Astrocyte (in vitro differentiated cells and primary cell): ENCODE data around the gene STYX. TPM values are rescaled to one million over a fixed set of nuclear protein-coding genes. Genes with fewer than 3 reads are reported as not detected.

Source experiments
- DNase-seq: peaks from one replicate; pipeline ENCODE4 v3.0.0-alpha.2; 2010; ENCODE audit warnings: low read depth
- FAIRE-seq: peaks from 2 replicates; lab custom pipeline; 2011; peaks lifted over from hg19 to GRCh38; lab: Jason Lieb, UNC
- H2AFZ ChIP-seq: 2 replicates; pipeline ENCODE4 v1.6.0; 2012; ENCODE audit warnings: low read depth, low read length, inconsistent platforms
- H3K27ac ChIP-seq: 2 replicates; pipeline ENCODE4 v1.5.1; 2011; ENCODE audit warnings: low read depth, low read length, inconsistent platforms
- H3K27me3 ChIP-seq: 2 replicates; pipeline ENCODE4 v1.6.0; 2011; ENCODE audit warnings: low read length, inconsistent platforms; ENCODE audit not compliant: insufficient read depth
- H3K36me3 ChIP-seq: 2 replicates; pipeline ENCODE4 v1.5.1; 2011; ENCODE audit warnings: low read length, inconsistent platforms; ENCODE audit not compliant: insufficient read depth
- H3K4me1 ChIP-seq: 2 replicates; pipeline ENCODE4 v1.5.1; 2011; ENCODE audit warnings: low read length, inconsistent platforms; ENCODE audit not compliant: insufficient read depth
- H3K4me2 ChIP-seq: 2 replicates; pipeline ENCODE4 v1.6.0; 2012; ENCODE audit warnings: low read length, inconsistent platforms
- H3K4me3 ChIP-seq: 2 replicates; pipeline ENCODE4 v1.5.1; 2011; ENCODE audit warnings: low read depth, mild to moderate bottlenecking, low read length, inconsistent platforms; ENCODE audit not compliant: insufficient read depth
- H3K79me2 ChIP-seq: 2 replicates; pipeline ENCODE4 v1.6.0; 2012; ENCODE audit warnings: mild to moderate bottlenecking, low read length, inconsistent platforms; ENCODE audit not compliant: insufficient read depth
- H3K9ac ChIP-seq: 2 replicates; pipeline ENCODE4 v1.6.0; 2012; ENCODE audit warnings: mild to moderate bottlenecking, low read length, inconsistent platforms
- H3K9me3 ChIP-seq: 2 replicates; pipeline ENCODE4 v1.5.1; 2012; ENCODE audit warnings: low read depth, mild to moderate bottlenecking, low read length, inconsistent platforms; ENCODE audit not compliant: insufficient read depth
- H4K20me1 ChIP-seq: 2 replicates; pipeline ENCODE4 v1.6.0; 2012; ENCODE audit warnings: low read length, inconsistent platforms; ENCODE audit not compliant: insufficient read depth
- H3K27ac Mint-ChIP-seq: one replicate; pipeline ENCODE4 v1.8.0; 2021; ENCODE audit warnings: mild to moderate bottlenecking, mixed read lengths; ENCODE audit not compliant: unreplicated experiment
- H3K27me3 Mint-ChIP-seq: one replicate; pipeline ENCODE4 v1.8.0; 2021; ENCODE audit warnings: low read depth, mixed read lengths; ENCODE audit not compliant: unreplicated experiment
- H3K36me3 Mint-ChIP-seq: one replicate; pipeline ENCODE4 v1.8.0; 2021; ENCODE audit warnings: low read depth, mixed read lengths; ENCODE audit not compliant: unreplicated experiment
- H3K4me1 Mint-ChIP-seq: one replicate; pipeline ENCODE4 v1.8.0; 2021; ENCODE audit warnings: low read depth, mixed read lengths; ENCODE audit not compliant: unreplicated experiment
- H3K4me3 Mint-ChIP-seq: one replicate; pipeline ENCODE4 v1.8.0; 2021; ENCODE audit warnings: mild to moderate bottlenecking, moderate library complexity, mixed read lengths; ENCODE audit not compliant: unreplicated experiment
- H3K9me3 Mint-ChIP-seq: one replicate; pipeline ENCODE4 v1.8.0; 2021; ENCODE audit warnings: mild to moderate bottlenecking, mixed read lengths; ENCODE audit not compliant: unreplicated experiment
- EZH2 ChIP-seq: IDR thresholded peaks from 2 replicates; pipeline ENCODE4 v1.6.1; 2012; ENCODE audit warnings: mild to moderate bottlenecking, low read length, inconsistent platforms; ENCODE audit not compliant: insufficient read depth
- total RNA-seq: library from RNA; stranded (reverse); gene quantifications from 2 replicates; pipeline ENCODE4 v1.2.1, GENCODE V29; 2021
- TF ChIP-seq, protein P1 (sequence below): IDR thresholded peaks from 2 replicates; pipeline ENCODE4 v1.5.1; 2011; ENCODE audit warnings: low read depth, mild to moderate bottlenecking, inconsistent platforms, low read length, moderate library complexity; ENCODE audit not compliant: insufficient read depth

Gene STYX
- total RNA-seq, 1 donor from 2014 or later, result 26.3 TPM

DNA sequence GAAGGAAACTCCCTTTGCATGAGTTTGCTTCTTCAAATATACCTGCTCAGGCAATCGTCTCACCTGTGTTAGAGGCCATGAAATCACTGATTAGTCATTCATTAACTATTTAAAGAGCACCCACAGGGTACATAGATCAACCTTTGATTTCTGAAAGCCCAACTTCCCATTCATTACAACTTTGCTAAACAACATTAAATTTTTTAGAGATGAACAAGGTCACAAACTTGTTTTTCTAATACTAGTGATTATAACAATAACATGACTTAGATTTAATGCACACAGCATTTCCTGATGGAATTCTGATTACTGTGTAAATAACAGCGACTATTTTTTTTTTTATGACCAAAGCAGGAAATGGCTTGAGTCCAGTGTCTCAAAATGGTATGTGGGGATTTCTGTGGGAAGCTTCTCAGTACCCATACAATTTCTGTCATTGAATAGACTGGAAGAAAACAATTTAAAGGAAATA, 29.2 kb upstream of the STYX start:
- H3K36me3 ChIP-seq, result no peaks in the 10 kb centered on the region
- no peak overlapping the region for H2AFZ ChIP-seq
- no peaks in the 10 kb centered on the region for H3K79me2 ChIP-seq
- H3K9me3 ChIP-seq, result no peaks in the 10 kb centered on the region
- Mint-ChIP-seq H3K27me3 (no peaks in the 10 kb centered on the region), H3K4me3 (no peak overlapping the region), H3K27ac (no peak overlapping the region), H3K4me1 (peaks cover 9% of the 10 kb centered on the region), H3K9me3 (no peaks in the 10 kb centered on the region), H3K36me3 (no peaks in the 10 kb centered on the region)
- FAIRE-seq (no peak), DNase-seq (no peak)
- H3K27ac ChIP-seq, result no peak overlapping the region
- no peak overlapping the region for H3K9ac ChIP-seq
- no peak overlapping the region for H3K4me2 ChIP-seq
- no peaks in the 10 kb centered on the region for H3K27me3 ChIP-seq
- H3K4me3 ChIP-seq, result no peak overlapping the region
- TF ChIP-seq, protein P1, sequence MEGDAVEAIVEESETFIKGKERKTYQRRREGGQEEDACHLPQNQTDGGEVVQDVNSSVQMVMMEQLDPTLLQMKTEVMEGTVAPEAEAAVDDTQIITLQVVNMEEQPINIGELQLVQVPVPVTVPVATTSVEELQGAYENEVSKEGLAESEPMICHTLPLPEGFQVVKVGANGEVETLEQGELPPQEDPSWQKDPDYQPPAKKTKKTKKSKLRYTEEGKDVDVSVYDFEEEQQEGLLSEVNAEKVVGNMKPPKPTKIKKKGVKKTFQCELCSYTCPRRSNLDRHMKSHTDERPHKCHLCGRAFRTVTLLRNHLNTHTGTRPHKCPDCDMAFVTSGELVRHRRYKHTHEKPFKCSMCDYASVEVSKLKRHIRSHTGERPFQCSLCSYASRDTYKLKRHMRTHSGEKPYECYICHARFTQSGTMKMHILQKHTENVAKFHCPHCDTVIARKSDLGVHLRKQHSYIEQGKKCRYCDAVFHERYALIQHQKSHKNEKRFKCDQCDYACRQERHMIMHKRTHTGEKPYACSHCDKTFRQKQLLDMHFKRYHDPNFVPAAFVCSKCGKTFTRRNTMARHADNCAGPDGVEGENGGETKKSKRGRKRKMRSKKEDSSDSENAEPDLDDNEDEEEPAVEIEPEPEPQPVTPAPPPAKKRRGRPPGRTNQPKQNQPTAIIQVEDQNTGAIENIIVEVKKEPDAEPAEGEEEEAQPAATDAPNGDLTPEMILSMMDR, result no peak
- no peak for TF ChIP-seq EZH2
- no peaks in the 10 kb centered on the region for H3K4me1 ChIP-seq
- H4K20me1 ChIP-seq, result no peaks in the 10 kb centered on the region

DNA sequence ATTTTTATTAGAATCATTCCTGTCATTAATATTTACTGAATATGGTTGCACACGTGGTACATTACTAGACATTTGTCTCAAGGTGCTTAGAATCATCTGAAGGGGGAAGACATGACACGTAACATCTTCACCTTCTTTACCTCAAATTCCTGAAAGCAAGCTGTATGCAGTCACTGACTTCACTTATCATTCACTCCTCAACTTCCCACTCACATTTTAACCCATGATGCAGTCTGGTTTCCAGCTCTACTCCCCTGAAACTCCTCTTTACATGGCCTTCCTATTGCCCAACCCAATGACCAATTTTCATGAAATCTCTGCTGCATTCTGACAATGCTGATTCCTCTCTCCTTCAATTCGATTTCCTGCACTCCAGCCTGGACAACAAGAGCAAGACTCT, 28.7 kb upstream of the STYX start:
- H4K20me1 ChIP-seq, result no peaks in the 10 kb centered on the region
- H3K4me3 ChIP-seq, result no peak overlapping the region
- no peak overlapping the region for H3K27ac Mint-ChIP-seq
- H3K4me1 Mint-ChIP-seq, result peaks cover 10% of the 10 kb centered on the region
- no peak overlapping the region for H3K4me3 Mint-ChIP-seq
- H3K4me1 ChIP-seq, result peaks cover under 1% of the 10 kb centered on the region
- no peaks in the 10 kb centered on the region for H3K27me3 ChIP-seq
- no peaks in the 10 kb centered on the region for H3K36me3 Mint-ChIP-seq
- no peaks in the 10 kb centered on the region for H3K9me3 Mint-ChIP-seq
- H3K79me2 ChIP-seq, result no peaks in the 10 kb centered on the region
- no peak overlapping the region for H3K9ac ChIP-seq
- no peaks in the 10 kb centered on the region for H3K9me3 ChIP-seq
- no peak overlapping the region for H3K27ac ChIP-seq
- H3K4me2 ChIP-seq, result no peak overlapping the region
- H3K36me3 ChIP-seq, result no peaks in the 10 kb centered on the region
- H2AFZ ChIP-seq, result peak overlapping the region; percentile 43
- no peaks in the 10 kb centered on the region for H3K27me3 Mint-ChIP-seq
- no peak for DNase-seq
- FAIRE-seq, result no peak
- TF ChIP-seq EZH2, result no peak
- TF ChIP-seq, protein P1, result no peak

DNA sequence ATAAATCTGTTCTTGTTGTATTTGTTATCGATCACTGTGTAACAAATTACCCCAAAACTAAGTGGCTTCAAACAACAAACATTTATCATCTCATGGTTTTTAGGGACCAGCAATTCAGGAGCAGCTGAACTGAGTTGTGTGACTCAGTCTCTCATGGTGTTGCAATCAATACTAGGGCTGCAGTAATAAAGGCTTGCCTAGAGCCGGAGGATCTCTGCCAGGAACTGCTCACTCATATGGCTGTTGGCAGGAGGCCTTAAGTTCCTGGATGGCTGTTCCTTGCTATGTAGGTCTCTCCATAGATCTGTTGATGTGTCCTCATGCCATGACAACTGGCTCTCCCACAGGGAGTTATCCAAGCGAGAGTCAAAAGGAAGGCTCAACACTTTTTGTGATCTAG, 26.7 kb upstream of the STYX start:
- H3K27ac Mint-ChIP-seq, result peak overlapping the region; percentile 24
- no peak for TF ChIP-seq EZH2
- TF ChIP-seq, protein P1, result no peak
- H3K27me3 Mint-ChIP-seq, result no peaks in the 10 kb centered on the region
- DNase-seq, result peak; percentile 92
- Histone ChIP-seq H3K4me2 (no peak overlapping the region), H3K27me3 (no peaks in the 10 kb centered on the region), H3K79me2 (peaks cover 12% of the 10 kb centered on the region), H4K20me1 (peaks cover 9% of the 10 kb centered on the region), H3K9me3 (no peaks in the 10 kb centered on the region), H3K9ac (no peak overlapping the region), H2AFZ (no peak overlapping the region), H3K36me3 (no peaks in the 10 kb centered on the region), H3K4me1 (peaks cover 10% of the 10 kb centered on the region), H3K4me3 (no peak overlapping the region), H3K27ac (no peak overlapping the region)
- H3K4me3 Mint-ChIP-seq, result no peak overlapping the region
- no peak for FAIRE-seq
- H3K4me1 Mint-ChIP-seq, result peaks cover 13% of the 10 kb centered on the region
- H3K36me3 Mint-ChIP-seq, result peaks cover 2% of the 10 kb centered on the region
- H3K9me3 Mint-ChIP-seq, result no peaks in the 10 kb centered on the region
